Measurements from ENCODE around the gene EXOC6B. TPM values are rescaled to one million over a fixed set of nuclear protein-coding genes. Genes with fewer than 3 reads are reported as not detected.

The EXOC6B gene
- total RNA-seq, 1 donor from 2014 or later, result 45.6 TPM

DNA sequence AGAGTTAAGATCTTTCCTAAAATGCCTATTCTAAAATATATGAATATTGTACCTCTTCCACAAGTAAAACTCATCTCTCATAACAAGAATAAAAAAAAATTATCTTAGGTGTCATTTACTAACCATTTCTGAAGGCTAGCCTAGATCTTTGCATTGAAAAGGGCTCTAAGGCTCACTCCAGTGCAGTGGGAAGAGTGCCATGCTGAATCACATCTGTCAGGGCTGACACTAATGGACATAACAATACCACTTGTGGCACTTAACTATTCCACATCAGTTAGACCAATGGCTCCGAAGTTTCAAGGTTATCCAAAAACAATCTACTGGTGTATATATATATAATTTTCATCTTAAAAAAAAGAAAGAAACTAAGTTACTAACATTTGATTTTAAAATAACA lies 130.2 kb downstream of the EXOC6B start:
- no peaks in the 10 kb centered on the region for H3K9me3 Mint-ChIP-seq (ENCODE audit: unreplicated experiment)
- H3K4me1 Mint-ChIP-seq (ENCODE audit: unreplicated experiment), result peaks cover 9% of the 10 kb centered on the region
- no peak overlapping the region for H3K4me3 Mint-ChIP-seq (ENCODE audit: unreplicated experiment)
- peaks cover 2% of the 10 kb centered on the region for H3K27me3 Mint-ChIP-seq (ENCODE audit: unreplicated experiment)
- H3K27ac Mint-ChIP-seq (ENCODE audit: unreplicated experiment), result no peak overlapping the region
- TF ChIP-seq, protein P1, sequence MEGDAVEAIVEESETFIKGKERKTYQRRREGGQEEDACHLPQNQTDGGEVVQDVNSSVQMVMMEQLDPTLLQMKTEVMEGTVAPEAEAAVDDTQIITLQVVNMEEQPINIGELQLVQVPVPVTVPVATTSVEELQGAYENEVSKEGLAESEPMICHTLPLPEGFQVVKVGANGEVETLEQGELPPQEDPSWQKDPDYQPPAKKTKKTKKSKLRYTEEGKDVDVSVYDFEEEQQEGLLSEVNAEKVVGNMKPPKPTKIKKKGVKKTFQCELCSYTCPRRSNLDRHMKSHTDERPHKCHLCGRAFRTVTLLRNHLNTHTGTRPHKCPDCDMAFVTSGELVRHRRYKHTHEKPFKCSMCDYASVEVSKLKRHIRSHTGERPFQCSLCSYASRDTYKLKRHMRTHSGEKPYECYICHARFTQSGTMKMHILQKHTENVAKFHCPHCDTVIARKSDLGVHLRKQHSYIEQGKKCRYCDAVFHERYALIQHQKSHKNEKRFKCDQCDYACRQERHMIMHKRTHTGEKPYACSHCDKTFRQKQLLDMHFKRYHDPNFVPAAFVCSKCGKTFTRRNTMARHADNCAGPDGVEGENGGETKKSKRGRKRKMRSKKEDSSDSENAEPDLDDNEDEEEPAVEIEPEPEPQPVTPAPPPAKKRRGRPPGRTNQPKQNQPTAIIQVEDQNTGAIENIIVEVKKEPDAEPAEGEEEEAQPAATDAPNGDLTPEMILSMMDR (IDR thresholded peaks at IDR 0.05; ENCODE audit: unreplicated experiment), result no peak
- DNase-seq (ENCODE audit: low spot score), result no peak
- no peaks in the 10 kb centered on the region for H3K36me3 Mint-ChIP-seq (ENCODE audit: low read depth, unreplicated experiment)

DNA sequence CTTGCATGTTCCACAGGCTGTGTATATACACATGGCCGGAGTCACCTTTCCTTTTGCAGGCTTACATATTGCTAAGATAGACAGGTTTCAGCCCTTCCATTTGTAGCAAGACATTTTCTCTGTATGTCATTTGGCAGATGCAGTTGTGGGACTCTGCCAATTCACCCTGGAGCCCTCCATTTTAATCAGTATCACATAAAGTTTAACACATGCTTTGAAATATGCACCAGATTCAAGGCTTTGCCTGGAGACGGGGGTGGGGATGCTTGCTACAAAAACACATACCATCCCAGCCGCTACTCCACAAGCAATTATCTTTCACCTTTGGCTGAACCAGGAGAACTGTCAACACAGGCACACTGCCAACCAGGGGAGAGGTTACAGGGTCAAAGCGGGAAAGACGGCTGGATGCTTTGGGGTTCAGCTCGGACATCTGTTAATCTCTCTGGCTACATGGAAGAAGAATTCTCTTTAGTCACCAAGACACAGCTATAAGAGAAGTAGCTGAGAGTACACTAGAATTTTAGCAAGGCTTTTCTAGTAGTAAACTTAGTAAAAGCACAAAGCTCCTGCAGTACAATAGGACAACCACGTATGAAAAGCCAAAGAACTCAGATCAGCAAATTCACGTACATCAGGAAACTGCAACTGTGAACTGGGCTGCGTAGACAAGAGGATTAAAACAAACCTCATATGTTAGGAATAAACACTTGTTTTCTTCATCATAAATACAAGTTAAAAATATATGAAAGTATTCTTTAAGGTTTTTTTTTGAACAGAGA lies 130.9 kb downstream of the EXOC6B start:
- TF ChIP-seq, protein P1 (IDR thresholded peaks at IDR 0.05; ENCODE audit: unreplicated experiment), result no peak
- Mint-ChIP-seq H3K9me3 (ENCODE audit: unreplicated experiment) (no peaks in the 10 kb centered on the region), H3K4me1 (ENCODE audit: unreplicated experiment) (peaks cover 9% of the 10 kb centered on the region), H3K27ac (ENCODE audit: unreplicated experiment) (no peak overlapping the region), H3K4me3 (ENCODE audit: unreplicated experiment) (no peak overlapping the region), H3K36me3 (ENCODE audit: low read depth, unreplicated experiment) (no peaks in the 10 kb centered on the region), H3K27me3 (ENCODE audit: unreplicated experiment) (no peaks in the 10 kb centered on the region)
- DNase-seq (ENCODE audit: low spot score), result no peak

DNA sequence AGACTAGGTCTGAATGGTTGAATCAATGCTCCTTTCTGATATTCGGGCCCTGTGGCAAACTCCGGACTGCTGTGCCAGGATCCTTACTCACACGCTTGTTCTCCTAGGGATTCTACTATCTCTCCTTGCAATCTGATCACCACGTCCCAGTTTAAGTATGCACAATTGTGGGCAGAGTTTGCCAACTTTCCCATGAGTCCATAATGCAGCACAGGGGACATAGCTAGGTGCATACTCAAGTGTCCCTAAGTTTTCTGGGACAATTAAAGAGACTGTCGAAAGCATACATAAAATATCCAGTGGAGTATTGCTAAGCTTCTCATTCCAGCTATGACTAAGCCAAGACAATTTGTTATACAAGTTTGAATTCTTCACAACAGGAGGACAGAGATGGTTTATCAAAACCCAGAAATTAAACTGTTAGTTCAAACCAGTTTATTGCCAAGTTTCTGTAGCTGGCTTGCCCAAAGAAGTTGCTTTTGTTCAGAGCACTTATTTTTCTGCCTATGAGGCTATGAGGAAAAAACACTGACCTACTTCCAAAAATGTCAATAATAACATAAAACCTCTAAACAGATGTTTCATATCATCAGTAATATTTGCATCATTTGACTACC lies 136.1 kb downstream of the EXOC6B start:
- Mint-ChIP-seq H3K27me3 (ENCODE audit: unreplicated experiment) (no peaks in the 10 kb centered on the region), H3K36me3 (ENCODE audit: low read depth, unreplicated experiment) (no peaks in the 10 kb centered on the region), H3K9me3 (ENCODE audit: unreplicated experiment) (no peaks in the 10 kb centered on the region), H3K4me3 (ENCODE audit: unreplicated experiment) (no peak overlapping the region), H3K4me1 (ENCODE audit: unreplicated experiment) (peaks cover 11% of the 10 kb centered on the region), H3K27ac (ENCODE audit: unreplicated experiment) (no peak overlapping the region)
- DNase-seq (ENCODE audit: low spot score), result no peak
- TF ChIP-seq, protein P1 (IDR thresholded peaks at IDR 0.05; ENCODE audit: unreplicated experiment), result no peak

DNA sequence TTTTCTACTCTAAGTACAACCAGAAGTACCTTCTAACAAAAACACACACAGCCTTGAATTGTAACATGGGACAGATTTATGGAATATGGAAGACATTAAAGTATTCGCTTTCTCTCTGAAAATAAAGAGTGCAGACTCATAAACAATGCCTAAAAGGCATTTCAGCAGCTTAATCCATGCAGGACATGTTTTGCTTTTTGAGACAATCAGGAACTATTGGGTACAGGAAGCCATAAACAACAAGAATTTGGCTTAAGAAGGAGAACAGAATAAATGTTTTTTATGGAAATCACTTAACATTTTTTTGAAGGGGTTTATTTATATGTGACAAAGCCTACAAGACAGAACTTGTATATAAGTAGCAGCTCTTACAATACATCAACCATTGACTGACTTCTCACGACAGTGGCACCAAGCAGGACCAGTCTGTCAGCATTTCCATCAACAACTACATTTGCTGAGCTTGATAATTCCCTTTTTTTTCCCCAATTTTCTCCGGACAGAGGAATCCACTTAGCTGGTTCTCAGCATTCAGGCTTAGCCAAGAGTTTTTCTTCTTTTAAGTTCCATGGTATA lies 140.1 kb downstream of the EXOC6B start:
- Mint-ChIP-seq H3K36me3 (ENCODE audit: low read depth, unreplicated experiment) (no peaks in the 10 kb centered on the region), H3K27ac (ENCODE audit: unreplicated experiment) (no peak overlapping the region), H3K4me3 (ENCODE audit: unreplicated experiment) (no peak overlapping the region), H3K27me3 (ENCODE audit: unreplicated experiment) (no peaks in the 10 kb centered on the region), H3K4me1 (ENCODE audit: unreplicated experiment) (peaks cover 11% of the 10 kb centered on the region), H3K9me3 (ENCODE audit: unreplicated experiment) (no peaks in the 10 kb centered on the region)
- no peak for DNase-seq (ENCODE audit: low spot score)
- TF ChIP-seq, protein P1 (IDR thresholded peaks at IDR 0.05; ENCODE audit: unreplicated experiment), result no peak

DNA sequence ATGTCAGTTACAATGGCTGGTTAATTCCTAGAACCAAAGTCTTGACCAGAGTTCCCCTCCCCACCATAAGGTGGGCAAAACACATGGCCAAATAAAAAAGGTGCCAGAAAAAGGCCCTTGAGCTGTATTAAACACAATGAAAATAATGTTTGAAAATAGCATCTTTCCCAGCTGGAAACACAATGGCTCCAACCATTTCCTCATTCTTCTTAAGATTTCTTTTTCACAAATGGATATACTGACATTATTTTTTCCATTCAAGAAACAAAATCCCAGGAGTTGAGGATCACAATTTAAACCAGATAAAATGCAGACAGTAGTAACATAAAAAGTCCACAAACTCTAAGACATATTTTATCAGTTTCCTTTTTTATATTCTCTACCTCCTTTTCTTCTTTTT lies 143.8 kb downstream of the EXOC6B start:
- TF ChIP-seq, protein P1 (IDR thresholded peaks at IDR 0.05; ENCODE audit: unreplicated experiment), result no peak
- no peaks in the 10 kb centered on the region for H3K36me3 Mint-ChIP-seq (ENCODE audit: low read depth, unreplicated experiment)
- no peaks in the 10 kb centered on the region for H3K9me3 Mint-ChIP-seq (ENCODE audit: unreplicated experiment)
- H3K27me3 Mint-ChIP-seq (ENCODE audit: unreplicated experiment), result no peaks in the 10 kb centered on the region
- no peak overlapping the region for H3K27ac Mint-ChIP-seq (ENCODE audit: unreplicated experiment)
- no peak overlapping the region for H3K4me3 Mint-ChIP-seq (ENCODE audit: unreplicated experiment)
- DNase-seq (ENCODE audit: low spot score), result no peak
- H3K4me1 Mint-ChIP-seq (ENCODE audit: unreplicated experiment), result peaks cover 10% of the 10 kb centered on the region
